ENCODE measurements around the gene BFSP2.

GRCh38 chr3:133387341-133387740 is 12.5 kb upstream of the BFSP2 start:
- TF ChIP-seq POLR2A (IDR thresholded peaks at IDR 0.05) = no peak
- TF ChIP-seq CTCF (IDR thresholded peaks at IDR 0.05) = no peak
